NCI-H1105 (cell line): Measurements from ENCODE around the gene TCHH.

ENCODE experiments used
- DNase-seq: peaks from one replicate; lab custom pipeline; 2025; lab: John Stamatoyannopoulos, UW

Gene TCHH

GRCh38 chr1:152067929-152068328 lies 47.3 kb downstream of the TCHH start:
- DNase-seq: no peak

- no peak for DNase-seq
These were observed 48.1 kb downstream of the TCHH start for GRCh38 chr1:152067150-152067549.

DNA sequence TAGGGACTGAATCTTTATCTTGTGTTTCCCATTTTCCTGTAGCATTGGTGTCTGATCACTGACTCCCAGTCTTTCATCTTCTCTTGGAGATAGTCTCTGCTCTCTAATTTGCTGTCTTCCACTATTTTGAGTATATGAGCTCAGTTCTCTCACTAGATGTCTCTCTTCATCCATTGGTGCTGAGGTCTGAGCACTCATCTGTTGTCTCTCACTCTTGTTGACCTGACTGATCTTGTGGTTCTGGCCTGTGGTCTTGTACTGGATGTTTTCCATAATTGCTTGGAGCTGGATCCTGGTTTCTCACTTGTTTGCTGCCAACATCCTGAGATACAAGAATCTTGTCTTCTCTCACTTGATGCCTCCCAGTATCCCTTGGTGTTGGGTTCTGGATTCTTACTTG lies 53.3 kb downstream of the TCHH start:
- no peak for DNase-seq
